ENCODE data around the gene SHC2. TPM values are rescaled to one million over a fixed set of nuclear protein-coding genes. Genes with fewer than 3 reads are reported as not detected.

SHC2 gene
- total and polyA plus RNA-seq, 2 donors (not counting 3 experiments of a cell fraction or from before 2014, with no cell fraction given), result 7.5 to 11.8 TPM

GRCh38 chr19:435707-436412, 25.0 kb downstream of the SHC2 start:
- intact Hi-C loops (cut with micrococcal nuclease) (no loop called here), dilution Hi-C loops (cut with MboI; ENCODE audit: extremely low pct_ligation_motif_present, low sequenced_read_pairs) (no loop called here)
- no TSS peak for BruUV-seq (replicated peaks)
- H3K27ac ChIP-seq (ENCODE audit: insufficient read depth, low read depth, low read length), result no peak overlapping the region
- FAIRE-seq (no peak), DNase-seq (ENCODE audit: low read depth, low spot score) (no peak)
- CTCF ChIA-PET, result no interaction called here
- H3K9me3 ChIP-seq (replicated peaks; ENCODE audit: control insufficient read depth, insufficient read depth, low read length), result no peaks in the 10 kb centered on the region
- H3K4me2 ChIP-seq (ENCODE audit: insufficient read depth, low read length), result no peak overlapping the region
- H3K36me3 ChIP-seq (ENCODE audit: control insufficient read depth in 2 of 2, extremely low read depth in 1 of 2, insufficient read depth in 2 of 2, low read length in 2 of 2), result no peaks in the 10 kb centered on the region
- no peak overlapping the region for H3K4me3 ChIP-seq (replicated peaks in 1 of 3; ENCODE audit: insufficient read depth in 1 of 3, low read depth in 1 of 3, low read length in 3 of 3)
- TF ChIP-seq MAX (IDR thresholded peaks at IDR 0.05; ENCODE audit: insufficient read depth, insufficient read length) (no peak), CTCF (IDR thresholded peaks at IDR 0.05; ENCODE audit: extremely low read depth in 1 of 2, insufficient read depth in 1 of 2, low read depth in 1 of 2, low read length in 2 of 2) (no peak), POLR2A (IDR thresholded peaks at IDR 0.05; ENCODE audit: low read depth, low read length) (no peak), POLR2AphosphoS5 (IDR thresholded peaks at IDR 0.05; ENCODE audit: insufficient read depth, low read depth, low read length) (no peak), EZH2 (IDR thresholded peaks at IDR 0.05; ENCODE audit: borderline replicate concordance, low read depth, low read length, severe bottlenecking) (no peak), MYC (IDR thresholded peaks at IDR 0.05; ENCODE audit: low read depth, low read length) (no peak), GATA2 (IDR thresholded peaks at IDR 0.05; ENCODE audit: insufficient read depth, insufficient read length, low read depth, low read length) (no peak), FOS (IDR thresholded peaks at IDR 0.05; ENCODE audit: borderline replicate concordance, insufficient read depth, low read length) (no peak), JUN (IDR thresholded peaks at IDR 0.05; ENCODE audit: borderline replicate concordance, insufficient read depth, insufficient read length, low read depth) (no peak)
- no peaks in the 10 kb centered on the region for H3K4me1 ChIP-seq (ENCODE audit: control insufficient read depth, extremely low read depth, insufficient read depth, low read length)
- no peak overlapping the region for H2AFZ ChIP-seq (ENCODE audit: low read depth, low read length)
- H3K79me2 ChIP-seq (ENCODE audit: control insufficient read depth, insufficient read depth, low read length), result no peaks in the 10 kb centered on the region
- no peaks in the 10 kb centered on the region for H3K9me1 ChIP-seq (replicated peaks; ENCODE audit: control insufficient read depth, extremely low read depth, insufficient read depth, low read length)
- no peaks in the 10 kb centered on the region for H4K20me1 ChIP-seq (replicated peaks; ENCODE audit: control insufficient read depth, extremely low read depth, insufficient read depth, low read length)
- POLR2A ChIA-PET, result no interaction called here
- no peaks in the 10 kb centered on the region for H3K27me3 ChIP-seq (ENCODE audit: control insufficient read depth in 2 of 2, insufficient read depth in 2 of 2, low read length in 2 of 2)
- no peak overlapping the region for H3K9ac ChIP-seq (replicated peaks; ENCODE audit: extremely low read depth, insufficient read depth, low read length)

Measured in endothelial cell of umbilical vein (primary cell).